ENCODE measurements around the gene LKAAEAR1. TPM values are rescaled to one million over a fixed set of nuclear protein-coding genes. Genes with fewer than 3 reads are reported as not detected.
"Not testable (repeated sequence)": the region's sequence is repeated elsewhere in the genome, so short reads cannot be mapped to it uniquely, and the experiment has no call there.

LKAAEAR1 gene
- total and polyA plus RNA-seq, 7 donors = 0.19 to 1.5 TPM; not detected in 5

DNA sequence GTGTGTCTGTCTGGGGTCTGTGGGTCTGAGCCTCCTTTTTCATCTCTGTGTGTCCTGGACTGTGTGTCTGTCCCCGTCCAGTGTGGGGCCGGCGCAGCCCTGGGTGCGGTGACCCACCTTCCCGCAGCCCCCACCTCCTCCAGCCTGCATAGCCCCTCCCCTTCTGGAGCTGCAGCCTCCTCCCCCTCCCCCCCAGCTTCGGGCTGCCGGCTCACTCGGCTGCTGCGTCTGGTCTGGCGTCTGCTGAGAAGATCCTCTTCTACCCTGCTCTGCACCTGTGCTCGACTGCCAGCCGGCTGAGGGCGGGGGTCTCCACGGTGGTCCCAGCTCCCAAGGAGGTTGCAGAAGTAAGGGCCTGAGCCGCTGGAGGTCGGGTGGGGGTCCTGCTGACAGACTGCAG, 7.6 kb upstream of the LKAAEAR1 start:
- Histone ChIP-seq H3K4me3 (no peak overlapping the region), H3K27me3 (peaks cover 0 to 18% (median 15%) of the 10 kb centered on the region in 3 donors), H3K4me1 (no peaks in the 10 kb centered on the region), H3K9me3 (no peaks in the 10 kb centered on the region), H3K27ac (no peak overlapping the region), H3K36me3 (no peaks in the 10 kb centered on the region)
- no peak for DNase-seq
- TF ChIP-seq POLR2AphosphoS5 (IDR thresholded peaks at IDR 0.05) (no peak), EP300 (IDR thresholded peaks at IDR 0.05) (no peak), POLR2A (IDR thresholded peaks at IDR 0.05) (no peak)
- TF ChIP-seq, protein P1, sequence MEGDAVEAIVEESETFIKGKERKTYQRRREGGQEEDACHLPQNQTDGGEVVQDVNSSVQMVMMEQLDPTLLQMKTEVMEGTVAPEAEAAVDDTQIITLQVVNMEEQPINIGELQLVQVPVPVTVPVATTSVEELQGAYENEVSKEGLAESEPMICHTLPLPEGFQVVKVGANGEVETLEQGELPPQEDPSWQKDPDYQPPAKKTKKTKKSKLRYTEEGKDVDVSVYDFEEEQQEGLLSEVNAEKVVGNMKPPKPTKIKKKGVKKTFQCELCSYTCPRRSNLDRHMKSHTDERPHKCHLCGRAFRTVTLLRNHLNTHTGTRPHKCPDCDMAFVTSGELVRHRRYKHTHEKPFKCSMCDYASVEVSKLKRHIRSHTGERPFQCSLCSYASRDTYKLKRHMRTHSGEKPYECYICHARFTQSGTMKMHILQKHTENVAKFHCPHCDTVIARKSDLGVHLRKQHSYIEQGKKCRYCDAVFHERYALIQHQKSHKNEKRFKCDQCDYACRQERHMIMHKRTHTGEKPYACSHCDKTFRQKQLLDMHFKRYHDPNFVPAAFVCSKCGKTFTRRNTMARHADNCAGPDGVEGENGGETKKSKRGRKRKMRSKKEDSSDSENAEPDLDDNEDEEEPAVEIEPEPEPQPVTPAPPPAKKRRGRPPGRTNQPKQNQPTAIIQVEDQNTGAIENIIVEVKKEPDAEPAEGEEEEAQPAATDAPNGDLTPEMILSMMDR (IDR thresholded peaks at IDR 0.05) = no peak
- intact Hi-C loops (cut with DNase I) = no loop called here
- 11 to 39% methylated on average over 16 of the region's 16 CpGs for WGBS, 2 donors

DNA sequence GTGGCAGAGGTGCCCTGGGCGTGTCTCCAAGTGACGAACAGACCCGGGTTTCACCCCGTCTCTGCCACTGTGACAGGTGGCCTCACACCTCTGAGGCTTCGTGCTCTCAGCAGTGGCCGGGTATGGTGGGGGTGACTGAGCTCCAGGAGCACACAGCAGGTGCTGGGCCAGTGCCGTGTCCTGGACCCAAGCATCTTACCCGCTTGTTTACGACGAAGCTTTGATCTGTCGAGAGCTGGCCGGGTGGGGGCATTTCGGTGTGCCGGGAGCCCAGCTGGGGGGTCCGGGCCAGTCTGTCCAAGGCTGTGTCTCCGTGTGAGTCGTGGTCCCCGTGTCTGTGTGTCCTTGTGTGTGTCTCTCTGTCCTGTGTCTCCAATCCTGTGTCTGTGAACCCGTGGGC, 7.1 kb upstream of the LKAAEAR1 start:
- Histone ChIP-seq H3K4me1 (no peaks in the 10 kb centered on the region), H3K27me3 (peaks cover 0 to 17% (median 12%) of the 10 kb centered on the region in 3 donors), H3K36me3 (no peaks in the 10 kb centered on the region), H3K9me3 (no peaks in the 10 kb centered on the region), H3K4me3 (no peak overlapping the region), H3K27ac (no peak overlapping the region)
- intact Hi-C loops (cut with DNase I) = no loop called here
- WGBS, 2 donors = 57 to 76% methylated on average over 19 of the region's 19 CpGs
- TF ChIP-seq EP300 (IDR thresholded peaks at IDR 0.05) = no peak
- TF ChIP-seq POLR2A (IDR thresholded peaks at IDR 0.05) = no peak
- TF ChIP-seq, protein P1 (IDR thresholded peaks at IDR 0.05) = no peak
- no peak for TF ChIP-seq POLR2AphosphoS5 (IDR thresholded peaks at IDR 0.05)
- no peak for DNase-seq

DNA sequence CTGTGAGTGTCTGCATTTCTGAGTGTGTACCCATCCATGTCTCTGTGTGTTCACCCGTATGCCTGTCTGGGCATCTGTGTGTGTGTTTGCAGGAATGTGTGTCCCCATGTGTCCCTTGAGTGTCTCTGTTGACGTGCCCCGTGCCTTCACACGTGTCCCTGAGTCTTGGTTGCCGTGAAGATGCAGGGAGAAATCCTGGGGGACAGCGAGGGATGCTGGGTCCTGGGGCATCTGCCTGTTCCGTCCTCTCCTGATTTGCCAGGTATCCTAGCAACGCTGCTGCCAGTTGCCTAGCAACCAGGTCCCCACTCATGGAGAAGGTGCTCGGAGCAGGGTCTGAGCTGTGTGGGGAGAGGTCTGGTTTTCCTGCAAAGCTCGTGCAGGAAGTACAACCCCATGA, 6.0 kb upstream of the LKAAEAR1 start:
- Histone ChIP-seq H3K4me3 (no peak overlapping the region), H3K4me1 (no peaks in the 10 kb centered on the region), H3K9me3 (no peaks in the 10 kb centered on the region), H3K27me3 (peaks cover 0 to 16% (median 5%) of the 10 kb centered on the region in 3 donors), H3K36me3 (no peaks in the 10 kb centered on the region), H3K27ac (no peak overlapping the region)
- intact Hi-C loops (cut with DNase I) = no loop called here
- TF ChIP-seq POLR2AphosphoS5 (IDR thresholded peaks at IDR 0.05) = no peak
- TF ChIP-seq EP300 (IDR thresholded peaks at IDR 0.05) = no peak
- TF ChIP-seq, protein P1 (IDR thresholded peaks at IDR 0.05) = no peak
- TF ChIP-seq POLR2A (IDR thresholded peaks at IDR 0.05) = no peak
- DNase-seq = no peak
- 36 to 66% methylated on average over 10 of the region's 10 CpGs for WGBS, 2 donors

DNA sequence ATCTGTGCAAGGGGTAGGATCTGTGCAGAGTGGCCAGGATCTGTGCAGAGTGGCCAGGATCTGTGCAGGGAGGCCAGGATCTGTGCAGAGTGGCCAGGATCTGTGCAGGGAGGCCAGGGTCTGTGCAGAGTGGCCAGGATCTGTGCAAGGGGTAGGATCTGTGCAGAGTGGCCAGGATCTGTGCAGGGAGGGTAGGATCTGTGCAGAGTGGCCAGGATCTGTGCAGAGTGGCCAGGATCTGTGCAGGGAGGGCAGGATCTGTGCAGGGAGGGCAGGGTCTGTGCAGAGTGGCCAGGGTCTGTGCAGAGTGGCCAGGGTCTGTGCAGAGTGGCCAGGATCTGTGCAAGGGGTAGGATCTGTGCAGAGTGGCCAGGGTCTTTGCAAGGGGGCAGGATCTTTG, 4.4 kb upstream of the LKAAEAR1 start:
- peaks cover 0 to 11% (median 8%) of the 10 kb centered on the region in 4 donors for H3K4me1 ChIP-seq
- H3K9me3 ChIP-seq; H3K4me3 ChIP-seq; intact Hi-C loops (cut with DNase I); H3K27ac ChIP-seq; DNase-seq; H3K36me3 ChIP-seq: not testable (repeated sequence)
- peaks cover 14 to 32% (median 20%) of the 10 kb centered on the region in 3 donors for H3K27me3 ChIP-seq

DNA sequence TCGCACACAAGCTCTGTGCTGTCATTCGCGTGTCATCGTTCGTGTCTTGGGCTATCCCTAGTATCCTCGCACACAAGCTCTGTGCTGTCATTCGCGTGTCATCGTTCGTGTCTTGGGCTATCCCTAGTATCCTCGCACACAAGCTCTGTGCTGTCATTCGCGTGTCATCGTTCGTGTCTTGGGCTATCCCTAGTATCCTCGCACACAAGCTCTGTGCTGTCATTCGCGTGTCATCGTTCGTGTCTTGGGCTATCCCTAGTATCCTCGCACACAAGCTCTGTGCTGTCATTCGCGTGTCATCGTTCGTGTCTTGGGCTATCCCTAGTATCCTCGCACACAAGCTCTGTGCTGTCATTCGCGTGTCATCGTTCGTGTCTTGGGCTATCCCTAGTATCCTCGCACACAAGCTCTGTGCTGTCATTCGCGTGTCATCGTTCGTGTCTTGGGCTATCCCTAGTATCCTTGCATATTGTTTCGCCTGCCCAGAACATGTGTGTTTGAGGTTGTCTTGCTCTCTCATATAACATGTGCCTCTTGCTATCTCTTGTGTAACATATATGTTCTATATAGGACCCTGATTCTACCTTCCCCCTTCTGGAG, 3.1 kb upstream of the LKAAEAR1 start:
- H3K9me3 ChIP-seq; H3K36me3 ChIP-seq; H3K4me3 ChIP-seq; H3K27ac ChIP-seq; intact Hi-C loops (cut with DNase I); DNase-seq: not testable (repeated sequence)
- 97% methylated on average over 6 of the region's 36 CpGs for WGBS, 2 donors
- Histone ChIP-seq H3K27me3 (peaks cover 14 to 38% (median 21%) of the 10 kb centered on the region in 3 donors), H3K4me1 (peaks cover 0 to 21% (median 17%) of the 10 kb centered on the region in 4 donors)

DNA sequence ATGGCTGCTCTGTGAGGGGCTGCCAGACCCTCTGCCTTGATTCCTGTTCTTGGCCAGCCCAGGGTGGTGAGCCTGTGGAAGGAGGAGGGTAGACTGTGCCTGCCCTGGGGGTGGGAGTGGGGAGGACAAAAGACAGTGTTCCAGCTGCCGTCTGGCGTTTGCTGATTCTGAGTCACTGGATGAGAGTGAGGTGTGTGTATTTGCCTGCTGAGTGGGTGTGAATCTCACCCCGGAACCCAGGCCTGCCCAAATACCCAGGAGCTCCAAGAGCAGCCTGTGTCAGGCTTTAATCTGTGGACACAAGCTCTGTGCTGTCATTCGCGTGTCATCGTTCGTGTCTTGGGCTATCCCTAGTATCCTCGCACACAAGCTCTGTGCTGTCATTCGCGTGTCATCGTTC, 2.6 kb upstream of the LKAAEAR1 start:
- H3K36me3 ChIP-seq = no peaks in the 10 kb centered on the region

More for the DNA sequence above, 2.6 kb upstream of the LKAAEAR1 start:
- Histone ChIP-seq H3K4me3 (no peak overlapping the region), H3K27me3 (peaks cover 14 to 38% (median 21%) of the 10 kb centered on the region in 3 donors), H3K9me3 (no peaks in the 10 kb centered on the region), H3K4me1 (peaks cover 0 to 21% (median 17%) of the 10 kb centered on the region in 4 donors), H3K27ac (no peak overlapping the region)
- no peak for DNase-seq
- intact Hi-C loops (cut with DNase I) = no loop called here
- TF ChIP-seq POLR2AphosphoS5 (IDR thresholded peaks at IDR 0.05) = no peak
- TF ChIP-seq, protein P1 (IDR thresholded peaks at IDR 0.05) = no peak
- no peak for TF ChIP-seq EP300 (IDR thresholded peaks at IDR 0.05)
- no peak for TF ChIP-seq POLR2A (IDR thresholded peaks at IDR 0.05)
- WGBS, 2 donors = 91 to 95% methylated on average over 10 of the region's 11 CpGs
